Measurements from ENCODE around the gene MCMBP. TPM values are rescaled to one million over a fixed set of nuclear protein-coding genes. Genes with fewer than 3 reads are reported as not detected.

Gene MCMBP, protein sequence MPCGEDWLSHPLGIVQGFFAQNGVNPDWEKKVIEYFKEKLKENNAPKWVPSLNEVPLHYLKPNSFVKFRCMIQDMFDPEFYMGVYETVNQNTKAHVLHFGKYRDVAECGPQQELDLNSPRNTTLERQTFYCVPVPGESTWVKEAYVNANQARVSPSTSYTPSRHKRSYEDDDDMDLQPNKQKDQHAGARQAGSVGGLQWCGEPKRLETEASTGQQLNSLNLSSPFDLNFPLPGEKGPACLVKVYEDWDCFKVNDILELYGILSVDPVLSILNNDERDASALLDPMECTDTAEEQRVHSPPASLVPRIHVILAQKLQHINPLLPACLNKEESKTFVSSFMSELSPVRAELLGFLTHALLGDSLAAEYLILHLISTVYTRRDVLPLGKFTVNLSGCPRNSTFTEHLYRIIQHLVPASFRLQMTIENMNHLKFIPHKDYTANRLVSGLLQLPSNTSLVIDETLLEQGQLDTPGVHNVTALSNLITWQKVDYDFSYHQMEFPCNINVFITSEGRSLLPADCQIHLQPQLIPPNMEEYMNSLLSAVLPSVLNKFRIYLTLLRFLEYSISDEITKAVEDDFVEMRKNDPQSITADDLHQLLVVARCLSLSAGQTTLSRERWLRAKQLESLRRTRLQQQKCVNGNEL
- 47.7 and 48.1 TPM in 2 replicates for total RNA-seq

DNA sequence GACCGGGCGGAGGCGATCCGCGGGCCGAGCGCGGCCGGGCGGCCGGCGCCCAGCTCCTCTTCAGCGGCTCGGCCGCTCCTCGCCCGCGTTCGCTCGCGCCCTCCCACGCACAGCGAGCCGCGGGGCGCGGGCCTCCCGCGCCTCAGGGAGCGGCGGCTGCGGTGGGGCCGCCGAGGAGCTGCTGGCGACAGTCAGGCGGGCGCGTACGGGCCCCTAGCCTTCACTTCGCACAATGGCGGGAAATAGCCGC, at the start of gene MCMBP:
Gene MCMBP, minus strand, starts transcription at position 234 of the 250 bp plus-strand sequence. CDS start 259 bp downstream, outside the sequence.
- Histone ChIP-seq H3K27ac (ENCODE audit: low read depth, low read length) (peak within 1 kb of the TSS; percentile 75), H2AFZ (ENCODE audit: low read length) (peak within 1 kb of the TSS; percentile 99), H3K4me3 (ENCODE audit: insufficient read depth, low read length) (peak within 1 kb of the TSS; percentile 82), H3K4me1 (ENCODE audit: insufficient read depth, low read length) (peaks cover 16% of the 10 kb centered on the region), H4K20me1 (ENCODE audit: insufficient read depth, low read length) (peaks cover 26% of the 10 kb centered on the region), H3K27me3 (ENCODE audit: insufficient read depth, low read length) (no peaks in the 10 kb centered on the region), H3K4me2 (ENCODE audit: insufficient read depth, low read length) (peak within 1 kb of the TSS; percentile 92), H3K79me2 (ENCODE audit: insufficient read depth, low read length) (peaks cover 47% of the 10 kb centered on the region), H3K36me3 (ENCODE audit: insufficient read depth, low read length) (no peaks in the 10 kb centered on the region), H3K9me3 (ENCODE audit: low read depth, low read length) (no peaks in the 10 kb centered on the region)
- TF ChIP-seq, protein P1, sequence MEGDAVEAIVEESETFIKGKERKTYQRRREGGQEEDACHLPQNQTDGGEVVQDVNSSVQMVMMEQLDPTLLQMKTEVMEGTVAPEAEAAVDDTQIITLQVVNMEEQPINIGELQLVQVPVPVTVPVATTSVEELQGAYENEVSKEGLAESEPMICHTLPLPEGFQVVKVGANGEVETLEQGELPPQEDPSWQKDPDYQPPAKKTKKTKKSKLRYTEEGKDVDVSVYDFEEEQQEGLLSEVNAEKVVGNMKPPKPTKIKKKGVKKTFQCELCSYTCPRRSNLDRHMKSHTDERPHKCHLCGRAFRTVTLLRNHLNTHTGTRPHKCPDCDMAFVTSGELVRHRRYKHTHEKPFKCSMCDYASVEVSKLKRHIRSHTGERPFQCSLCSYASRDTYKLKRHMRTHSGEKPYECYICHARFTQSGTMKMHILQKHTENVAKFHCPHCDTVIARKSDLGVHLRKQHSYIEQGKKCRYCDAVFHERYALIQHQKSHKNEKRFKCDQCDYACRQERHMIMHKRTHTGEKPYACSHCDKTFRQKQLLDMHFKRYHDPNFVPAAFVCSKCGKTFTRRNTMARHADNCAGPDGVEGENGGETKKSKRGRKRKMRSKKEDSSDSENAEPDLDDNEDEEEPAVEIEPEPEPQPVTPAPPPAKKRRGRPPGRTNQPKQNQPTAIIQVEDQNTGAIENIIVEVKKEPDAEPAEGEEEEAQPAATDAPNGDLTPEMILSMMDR (IDR thresholded peaks at IDR 0.05; ENCODE audit: extremely low read depth, low read depth, low read length) = no peak
- DNase-seq (ENCODE audit: insufficient read length, low spot score, missing footprints) = no peak

DNA sequence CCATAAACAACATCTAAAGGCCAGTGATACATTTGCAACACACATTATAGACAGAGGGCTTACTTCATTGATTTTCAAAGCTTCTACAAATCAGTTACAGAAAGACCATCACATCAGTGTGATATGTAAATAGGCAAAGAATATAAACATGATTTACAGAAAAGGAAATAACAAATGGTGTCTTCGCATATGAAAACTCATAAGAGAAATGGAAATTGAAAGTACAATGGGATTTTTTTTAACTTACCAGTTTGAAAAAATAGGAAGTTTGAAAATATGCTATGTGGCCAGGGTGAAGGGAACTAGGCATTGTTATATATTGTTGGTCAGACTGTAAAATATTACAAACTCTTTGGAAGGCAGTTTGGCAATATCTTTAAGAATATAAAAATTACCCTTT, 47.2 kb upstream of the MCMBP start:
- H4K20me1 ChIP-seq (ENCODE audit: insufficient read depth, low read length) = no peaks in the 10 kb centered on the region
- H3K36me3 ChIP-seq (ENCODE audit: insufficient read depth, low read length) = peaks cover 71% of the 10 kb centered on the region
- H3K27ac ChIP-seq (ENCODE audit: low read depth, low read length) = no peak overlapping the region
- DNase-seq (ENCODE audit: insufficient read length, low spot score, missing footprints) = no peak
- no peaks in the 10 kb centered on the region for H3K27me3 ChIP-seq (ENCODE audit: insufficient read depth, low read length)
- H2AFZ ChIP-seq (ENCODE audit: low read length) = no peak overlapping the region
- no peaks in the 10 kb centered on the region for H3K9me3 ChIP-seq (ENCODE audit: low read depth, low read length)
- TF ChIP-seq, protein P1 (IDR thresholded peaks at IDR 0.05; ENCODE audit: extremely low read depth, low read depth, low read length) = no peak
- H3K4me3 ChIP-seq (ENCODE audit: insufficient read depth, low read length) = no peak overlapping the region
- H3K79me2 ChIP-seq (ENCODE audit: insufficient read depth, low read length) = peaks cover 6% of the 10 kb centered on the region
- H3K4me1 ChIP-seq (ENCODE audit: insufficient read depth, low read length) = peaks cover 5% of the 10 kb centered on the region
- no peak overlapping the region for H3K4me2 ChIP-seq (ENCODE audit: insufficient read depth, low read length)

DNA sequence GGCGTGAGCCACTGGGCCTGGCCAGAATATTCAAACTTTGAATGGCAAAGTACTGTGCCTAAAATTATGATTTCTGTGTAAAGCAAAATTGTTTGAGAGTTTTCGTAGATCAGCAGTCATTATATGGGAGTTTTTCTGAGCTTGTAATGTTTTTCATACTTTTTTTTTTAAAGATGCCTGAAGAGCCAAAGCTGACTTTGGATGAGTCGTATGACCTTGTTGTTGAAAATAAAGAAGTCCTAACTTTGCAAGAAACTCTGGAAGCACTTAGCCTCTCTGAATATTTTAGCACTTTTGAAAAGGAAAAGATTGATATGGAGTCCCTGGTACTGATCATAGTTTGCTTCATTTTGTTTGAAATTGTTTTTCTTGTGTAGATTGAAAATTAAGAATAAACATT, 46.6 kb upstream of the MCMBP start:
- Histone ChIP-seq H3K27me3 (ENCODE audit: insufficient read depth, low read length) (no peaks in the 10 kb centered on the region), H3K9me3 (ENCODE audit: low read depth, low read length) (no peaks in the 10 kb centered on the region), H2AFZ (ENCODE audit: low read length) (no peak overlapping the region), H4K20me1 (ENCODE audit: insufficient read depth, low read length) (no peaks in the 10 kb centered on the region), H3K4me3 (ENCODE audit: insufficient read depth, low read length) (no peak overlapping the region), H3K27ac (ENCODE audit: low read depth, low read length) (no peak overlapping the region), H3K79me2 (ENCODE audit: insufficient read depth, low read length) (peaks cover 6% of the 10 kb centered on the region), H3K4me2 (ENCODE audit: insufficient read depth, low read length) (no peak overlapping the region), H3K4me1 (ENCODE audit: insufficient read depth, low read length) (peaks cover 5% of the 10 kb centered on the region), H3K36me3 (ENCODE audit: insufficient read depth, low read length) (peaks cover 71% of the 10 kb centered on the region)
- no peak for DNase-seq (ENCODE audit: insufficient read length, low spot score, missing footprints)
- TF ChIP-seq, protein P1 (IDR thresholded peaks at IDR 0.05; ENCODE audit: extremely low read depth, low read depth, low read length) = no peak

DNA sequence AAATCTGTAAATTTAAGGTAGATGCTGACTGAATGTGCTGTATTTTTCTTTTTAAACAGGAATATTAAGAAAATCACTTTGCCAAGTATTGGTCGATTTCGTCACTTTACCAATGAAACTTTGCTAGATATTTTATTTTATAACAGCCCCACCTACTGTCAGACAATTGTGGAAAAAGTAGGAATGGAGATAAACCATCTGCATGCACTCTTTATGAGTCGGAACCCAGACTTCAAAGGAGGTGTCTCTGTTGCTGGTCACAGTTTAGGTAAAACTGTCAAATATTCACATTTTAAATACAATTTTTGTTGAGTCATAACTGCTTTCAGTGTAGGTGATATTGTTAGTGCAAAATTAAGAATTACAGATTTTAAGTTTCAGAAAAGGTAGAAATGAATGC, 45.1 kb upstream of the MCMBP start:
- TF ChIP-seq, protein P1 (IDR thresholded peaks at IDR 0.05; ENCODE audit: extremely low read depth, low read depth, low read length) = peak; percentile 10
- H3K9me3 ChIP-seq (ENCODE audit: low read depth, low read length) = no peaks in the 10 kb centered on the region
- peaks cover 80% of the 10 kb centered on the region for H3K36me3 ChIP-seq (ENCODE audit: insufficient read depth, low read length)

More for the DNA sequence above, 45.1 kb upstream of the MCMBP start:
- no peaks in the 10 kb centered on the region for H4K20me1 ChIP-seq (ENCODE audit: insufficient read depth, low read length)
- H3K4me1 ChIP-seq (ENCODE audit: insufficient read depth, low read length) = peaks cover 5% of the 10 kb centered on the region
- H3K4me2 ChIP-seq (ENCODE audit: insufficient read depth, low read length) = no peak overlapping the region
- H3K27me3 ChIP-seq (ENCODE audit: insufficient read depth, low read length) = no peaks in the 10 kb centered on the region
- H3K27ac ChIP-seq (ENCODE audit: low read depth, low read length) = no peak overlapping the region
- no peak for DNase-seq (ENCODE audit: insufficient read length, low spot score, missing footprints)
- no peak overlapping the region for H2AFZ ChIP-seq (ENCODE audit: low read length)
- H3K4me3 ChIP-seq (ENCODE audit: insufficient read depth, low read length) = no peak overlapping the region
- H3K79me2 ChIP-seq (ENCODE audit: insufficient read depth, low read length) = peaks cover 6% of the 10 kb centered on the region

Data from osteoblast (primary cell).